CD4-positive, alpha-beta T cell treated with Interleukin-6 for 4 hours (primary cell): ENCODE data around the gene POLDIP3.

Source experiments
- DNase-seq: peaks from one replicate; pipeline ENCODE4 v3.0.0-alpha.2; 2020; ENCODE audit warnings: mixed read lengths

The POLDIP3 gene

GRCh38 chr22:42641801-42642413 lies 27.2 kb upstream of the POLDIP3 start:
- no peak for DNase-seq

GRCh38 chr22:42639541-42640241 lies 25.0 kb upstream of the POLDIP3 start:
- no peak for DNase-seq

- DNase-seq: no peak
Measured at GRCh38 chr22:42637555-42637954, 22.9 kb upstream of the POLDIP3 start.

- DNase-seq: no peak
Measured at GRCh38 chr22:42636506-42636905, 21.8 kb upstream of the POLDIP3 start.

- no peak for DNase-seq
Measured at GRCh38 chr22:42635531-42635930, 20.8 kb upstream of the POLDIP3 start.

GRCh38 chr22:42633013-42633412 lies 18.3 kb upstream of the POLDIP3 start:
- no peak for DNase-seq

- no peak for DNase-seq
Measured at GRCh38 chr22:42632096-42632495, 17.4 kb upstream of the POLDIP3 start.

- DNase-seq: no peak
Measured at GRCh38 chr22:42630901-42631602, 16.4 kb upstream of the POLDIP3 start.

- no peak for DNase-seq
Measured at GRCh38 chr22:42630211-42630610, 15.5 kb upstream of the POLDIP3 start.

- DNase-seq: no peak
Measured at GRCh38 chr22:42627981-42628380, 13.3 kb upstream of the POLDIP3 start.

GRCh38 chr22:42626951-42627625 lies 12.4 kb upstream of the POLDIP3 start:
- no peak for DNase-seq

GRCh38 chr22:42626431-42626830 lies 11.7 kb upstream of the POLDIP3 start:
- DNase-seq: no peak

- DNase-seq: no peak
Measured at GRCh38 chr22:42625416-42625815, 10.7 kb upstream of the POLDIP3 start.

GRCh38 chr22:42624551-42625106 lies 9.9 kb upstream of the POLDIP3 start:
- DNase-seq: no peak

- DNase-seq: no peak
Measured at GRCh38 chr22:42623756-42624441, 9.2 kb upstream of the POLDIP3 start.

GRCh38 chr22:42623301-42623751 lies 8.6 kb upstream of the POLDIP3 start:
- DNase-seq: no peak

GRCh38 chr22:42622061-42622710 lies 7.5 kb upstream of the POLDIP3 start:
- DNase-seq: no peak

GRCh38 chr22:42621505-42622002 lies 6.9 kb upstream of the POLDIP3 start:
- peak; percentile 59 for DNase-seq

- no peak for DNase-seq
Measured at GRCh38 chr22:42620084-42620483, 5.4 kb upstream of the POLDIP3 start.

GRCh38 chr22:42619261-42620063 lies 4.8 kb upstream of the POLDIP3 start:
- no peak for DNase-seq
